GM12872 (cell line): Measurements from ENCODE around the gene PLEKHG1.

ENCODE experiments used
- TF ChIP-seq, protein P1 (sequence below): IDR thresholded peaks from 3 replicates; pipeline ENCODE4 v1.5.1; 2011; ENCODE audit warnings: low read depth, mild to moderate bottlenecking, low read length, moderate library complexity; ENCODE audit not compliant: insufficient read depth

Gene PLEKHG1

DNA sequence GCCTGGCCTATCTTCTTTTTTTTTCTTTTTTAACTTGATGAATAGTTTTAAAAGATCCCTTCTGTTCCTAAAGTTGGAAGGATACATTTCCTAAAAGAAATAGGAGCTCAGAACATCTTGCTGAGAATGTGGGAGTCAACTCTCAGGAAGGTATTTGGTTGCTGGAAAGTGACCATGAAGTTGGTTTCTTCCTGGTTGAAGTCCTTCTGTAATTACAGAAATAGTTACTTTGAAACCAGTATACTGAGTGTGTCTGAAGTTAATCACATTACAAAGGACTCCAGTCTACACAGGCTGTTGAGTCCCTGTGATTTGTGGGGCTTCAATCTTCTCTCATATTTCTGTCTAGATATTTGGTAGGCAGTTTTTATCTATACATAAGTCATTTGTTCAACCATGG is 9.8 kb upstream of the PLEKHG1 start:
- TF ChIP-seq, protein P1, sequence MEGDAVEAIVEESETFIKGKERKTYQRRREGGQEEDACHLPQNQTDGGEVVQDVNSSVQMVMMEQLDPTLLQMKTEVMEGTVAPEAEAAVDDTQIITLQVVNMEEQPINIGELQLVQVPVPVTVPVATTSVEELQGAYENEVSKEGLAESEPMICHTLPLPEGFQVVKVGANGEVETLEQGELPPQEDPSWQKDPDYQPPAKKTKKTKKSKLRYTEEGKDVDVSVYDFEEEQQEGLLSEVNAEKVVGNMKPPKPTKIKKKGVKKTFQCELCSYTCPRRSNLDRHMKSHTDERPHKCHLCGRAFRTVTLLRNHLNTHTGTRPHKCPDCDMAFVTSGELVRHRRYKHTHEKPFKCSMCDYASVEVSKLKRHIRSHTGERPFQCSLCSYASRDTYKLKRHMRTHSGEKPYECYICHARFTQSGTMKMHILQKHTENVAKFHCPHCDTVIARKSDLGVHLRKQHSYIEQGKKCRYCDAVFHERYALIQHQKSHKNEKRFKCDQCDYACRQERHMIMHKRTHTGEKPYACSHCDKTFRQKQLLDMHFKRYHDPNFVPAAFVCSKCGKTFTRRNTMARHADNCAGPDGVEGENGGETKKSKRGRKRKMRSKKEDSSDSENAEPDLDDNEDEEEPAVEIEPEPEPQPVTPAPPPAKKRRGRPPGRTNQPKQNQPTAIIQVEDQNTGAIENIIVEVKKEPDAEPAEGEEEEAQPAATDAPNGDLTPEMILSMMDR: no peak

DNA sequence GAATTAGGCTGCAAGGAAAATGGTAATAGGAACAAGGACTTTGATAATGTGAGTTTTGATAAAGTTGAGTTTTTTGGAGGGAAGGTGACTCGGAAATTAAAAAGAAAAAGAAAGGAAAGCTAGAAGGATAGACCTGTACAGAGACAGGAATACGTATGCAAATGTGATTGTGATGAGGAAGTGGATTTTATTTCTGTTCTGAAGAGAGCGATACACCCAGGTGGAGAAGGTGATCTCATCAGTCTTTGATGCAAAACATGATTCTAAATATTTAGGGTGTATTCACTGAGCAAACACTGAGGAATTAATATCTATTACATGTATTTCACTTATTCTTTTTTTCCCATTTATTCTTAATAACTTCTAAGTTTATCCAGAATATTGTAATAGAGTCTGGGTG is 9.2 kb upstream of the PLEKHG1 start:
- TF ChIP-seq, protein P1: no peak

DNA sequence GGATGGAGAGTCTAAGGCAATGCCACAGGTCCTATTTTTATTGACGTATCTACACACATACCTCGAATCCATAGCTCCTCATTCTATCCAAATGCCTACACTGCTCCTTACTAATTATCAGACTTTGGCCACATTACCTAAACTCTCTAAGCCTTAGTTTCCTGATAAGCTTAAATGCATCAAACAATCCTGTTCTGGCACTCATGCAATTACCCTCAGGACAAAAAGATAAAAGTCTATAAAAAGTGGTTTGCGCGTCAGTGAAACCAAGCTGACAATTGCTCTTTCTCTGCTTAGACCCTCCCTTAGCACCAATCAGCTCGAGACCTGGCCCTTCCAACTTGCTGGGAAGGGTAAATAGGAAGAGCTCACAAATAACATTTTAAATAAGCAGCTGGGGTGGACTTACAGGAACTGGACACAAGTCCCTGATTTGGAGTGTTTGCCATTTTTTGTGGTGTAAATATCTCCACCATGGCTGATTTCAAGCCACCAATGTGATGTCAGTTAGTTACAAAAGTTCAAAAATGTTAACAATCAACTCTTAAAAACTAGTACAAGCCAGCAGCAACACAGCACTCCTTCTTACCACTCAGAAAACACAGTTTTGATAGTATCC is 7.2 kb upstream of the PLEKHG1 start:
- TF ChIP-seq, protein P1: no peak

DNA sequence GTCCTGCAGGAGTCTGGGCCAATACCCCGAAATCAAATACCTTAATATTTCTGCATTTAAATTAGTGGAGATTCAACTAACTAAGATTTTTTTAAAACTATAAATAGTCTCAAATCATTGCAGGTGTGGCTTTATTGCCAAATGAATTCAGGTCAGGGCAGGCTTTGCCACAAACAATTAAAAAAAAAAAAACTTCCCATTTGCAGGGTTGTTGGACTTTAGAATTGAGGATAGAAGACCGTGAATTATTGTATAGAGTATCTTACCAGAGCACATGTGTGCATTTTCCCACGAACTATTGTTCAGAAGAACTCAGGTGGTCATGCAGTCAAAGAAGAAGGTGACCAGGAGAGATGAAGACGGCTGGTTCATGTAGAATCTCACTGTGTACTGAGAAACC is 6.6 kb upstream of the PLEKHG1 start:
- TF ChIP-seq, protein P1: no peak

DNA sequence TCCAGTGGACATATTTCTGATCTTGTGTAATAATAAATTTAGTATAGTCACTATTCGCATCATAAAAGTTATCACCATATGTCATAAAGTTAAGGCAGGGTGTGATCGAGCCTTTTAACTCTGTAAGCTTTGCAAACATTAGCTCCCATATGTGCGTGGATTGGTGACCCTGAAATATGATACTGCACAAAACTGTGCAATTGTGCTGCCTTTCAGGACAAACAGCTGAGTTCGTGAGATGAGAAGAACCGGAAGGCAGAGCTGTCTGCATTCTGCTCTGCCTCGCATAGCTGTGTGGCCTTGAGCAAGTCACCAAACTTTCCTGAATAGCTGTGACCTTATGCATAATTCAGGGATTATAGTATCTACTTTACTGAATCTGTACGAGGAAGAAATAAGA is 3.2 kb upstream of the PLEKHG1 start:
- TF ChIP-seq, protein P1: no peak

DNA sequence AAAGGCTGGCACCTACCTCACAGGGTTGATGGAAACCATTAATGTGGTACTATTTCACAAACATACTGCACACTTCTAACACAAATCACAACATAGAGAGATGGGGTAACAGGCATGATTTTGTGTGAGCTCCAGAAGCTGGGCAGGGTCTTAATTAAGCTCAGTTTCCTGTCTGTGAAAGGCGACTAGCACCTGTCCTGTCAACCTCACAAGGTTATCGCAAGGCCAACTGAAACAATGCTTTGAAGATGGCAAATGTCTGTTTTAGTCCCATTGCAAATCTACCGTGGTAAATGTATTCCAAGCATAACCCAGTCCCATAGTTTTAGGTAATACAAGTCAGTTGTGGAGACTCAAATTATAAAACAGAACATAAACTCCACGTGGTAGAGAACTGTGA is 1.3 kb upstream of the PLEKHG1 start:
- TF ChIP-seq, protein P1: no peak

DNA sequence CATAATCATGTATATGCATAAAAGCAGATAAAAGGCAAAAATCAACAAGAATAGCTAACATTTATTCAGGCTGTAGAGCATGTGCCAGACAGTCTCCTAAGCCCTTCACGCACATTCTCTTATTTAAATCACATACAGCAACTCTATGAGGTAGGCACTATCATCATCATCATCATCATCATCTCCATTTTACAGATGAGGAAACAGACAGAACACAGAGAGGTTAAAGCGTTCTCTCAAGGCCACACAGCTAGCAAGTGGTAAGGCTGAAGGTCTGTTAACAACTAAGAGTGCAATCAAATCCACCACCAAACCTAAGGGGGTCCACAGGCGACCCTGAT is 857 bp upstream of the PLEKHG1 start:
- TF ChIP-seq, protein P1: no peak

DNA sequence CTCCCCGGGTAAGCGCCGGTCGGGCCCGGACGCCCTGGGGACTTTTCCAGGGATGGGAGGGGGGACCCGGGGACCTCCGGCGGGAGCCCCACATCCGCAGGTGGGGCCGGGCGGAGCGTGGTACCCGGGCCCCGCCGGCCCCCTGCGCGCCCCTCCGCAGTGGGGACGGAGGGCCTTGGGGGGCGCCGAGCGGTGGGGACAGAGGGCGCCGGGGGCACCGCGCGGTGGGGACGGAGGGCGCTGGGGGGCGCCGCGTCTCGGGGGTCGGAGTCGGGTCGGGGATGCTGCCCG is 270 bp downstream of the PLEKHG1 start:
- TF ChIP-seq, protein P1: no peak
